ENCODE measurements around the gene NUP205.

The NUP205 gene

GRCh38 chr7:135664046-135664589, 106.4 kb downstream of the NUP205 start:
- in situ Hi-C loops (cut with MboI; ENCODE audit: low sequenced_read_pairs) = loop anchor here (25.0 kb wide), 1 partner anchor 323 kb away; the partner anchor contains the start of gene MTPN

- in situ Hi-C loops (cut with MboI; ENCODE audit: low sequenced_read_pairs) = loop anchor here (25.0 kb wide), 1 partner anchor 322 kb away; the partner anchor contains the start of gene MTPN
Measured at GRCh38 chr7:135665042-135665441, 107.3 kb downstream of the NUP205 start.

- in situ Hi-C loops (cut with MboI; ENCODE audit: low sequenced_read_pairs) = loop anchor here (25.0 kb wide), 1 partner anchor 321 kb away; the partner anchor contains the start of gene MTPN
Measured at GRCh38 chr7:135666156-135666555, 108.4 kb downstream of the NUP205 start.

- in situ Hi-C loops (cut with MboI; ENCODE audit: low sequenced_read_pairs) = loop anchor here (25.0 kb wide), 1 partner anchor 320 kb away; the partner anchor contains the start of gene MTPN
Measured at GRCh38 chr7:135666846-135667245, 109.1 kb downstream of the NUP205 start.

GRCh38 chr7:135667626-135668025, 109.9 kb downstream of the NUP205 start:
- in situ Hi-C loops (cut with MboI; ENCODE audit: low sequenced_read_pairs) = loop anchor here (25.0 kb wide), 1 partner anchor 320 kb away; the partner anchor contains the start of gene MTPN

- in situ Hi-C loops (cut with MboI; ENCODE audit: low sequenced_read_pairs) = loop anchor here (25.0 kb wide), 1 partner anchor 318 kb away; the partner anchor contains the start of gene MTPN
Measured at GRCh38 chr7:135668852-135669395, 111.2 kb downstream of the NUP205 start.

- in situ Hi-C loops (cut with MboI; ENCODE audit: low sequenced_read_pairs) = loop anchor here (25.0 kb wide), 1 partner anchor 318 kb away; the partner anchor contains the start of gene MTPN
Measured at GRCh38 chr7:135669774-135670173, 112.1 kb downstream of the NUP205 start.

- in situ Hi-C loops (cut with MboI; ENCODE audit: low sequenced_read_pairs) = loop anchor here (25.0 kb wide), 1 partner anchor 317 kb away; the partner anchor contains the start of gene MTPN
Measured at GRCh38 chr7:135670179-135670578, 112.5 kb downstream of the NUP205 start.

- in situ Hi-C loops (cut with MboI; ENCODE audit: low sequenced_read_pairs) = loop anchor here (25.0 kb wide), 1 partner anchor 315 kb away; the partner anchor contains the start of gene MTPN
Measured at GRCh38 chr7:135672560-135673359, 115.0 kb downstream of the NUP205 start.

- in situ Hi-C loops (cut with MboI; ENCODE audit: low sequenced_read_pairs) = loop anchor here (25.0 kb wide), 1 partner anchor 314 kb away; the partner anchor contains the start of gene MTPN
Measured at GRCh38 chr7:135673360-135673706, 115.6 kb downstream of the NUP205 start.

- in situ Hi-C loops (cut with MboI; ENCODE audit: low sequenced_read_pairs) = no loop called here
Measured at GRCh38 chr7:135678612-135679575, 121.2 kb downstream of the NUP205 start.

- in situ Hi-C loops (cut with MboI; ENCODE audit: low sequenced_read_pairs) = no loop called here
Measured at GRCh38 chr7:135681762-135682161, 124.0 kb downstream of the NUP205 start.

GRCh38 chr7:135682191-135682590, 124.5 kb downstream of the NUP205 start:
- in situ Hi-C loops (cut with MboI; ENCODE audit: low sequenced_read_pairs) = no loop called here

- in situ Hi-C loops (cut with MboI; ENCODE audit: low sequenced_read_pairs) = no loop called here
Measured at GRCh38 chr7:135683609-135684008, 125.9 kb downstream of the NUP205 start.

GRCh38 chr7:135684136-135684535, 126.4 kb downstream of the NUP205 start:
- in situ Hi-C loops (cut with MboI; ENCODE audit: low sequenced_read_pairs) = no loop called here

GRCh38 chr7:135684699-135685098, 127.0 kb downstream of the NUP205 start:
- in situ Hi-C loops (cut with MboI; ENCODE audit: low sequenced_read_pairs) = no loop called here

- in situ Hi-C loops (cut with MboI; ENCODE audit: low sequenced_read_pairs) = no loop called here
Measured at GRCh38 chr7:135685306-135686084, 127.8 kb downstream of the NUP205 start.

GRCh38 chr7:135687466-135687865, 129.7 kb downstream of the NUP205 start:
- in situ Hi-C loops (cut with MboI; ENCODE audit: low sequenced_read_pairs) = no loop called here

GRCh38 chr7:135690566-135690965, 132.8 kb downstream of the NUP205 start:
- in situ Hi-C loops (cut with MboI; ENCODE audit: low sequenced_read_pairs) = no loop called here

- in situ Hi-C loops (cut with MboI; ENCODE audit: low sequenced_read_pairs) = no loop called here
Measured at GRCh38 chr7:135692055-135692454, 134.3 kb downstream of the NUP205 start.

Measured in HL-60/S4 treated with retinoic acid at 250 ng/mL for 4 days and 3 days (cell line).